KOPT-K1 (cell line): Measurements from ENCODE around the gene CSTF2.
"Not testable (repeated sequence)": the region's sequence is repeated elsewhere in the genome, so short reads cannot be mapped to it uniquely, and the experiment has no call there.

Experiments
- H3K27ac ChIP-seq: fragments of 200-600 bp; sonication (generic); 2 replicates; pipeline ENCODE4 v1.5.1; 2016; ENCODE audit warnings: antibody characterized with exemption, mild to moderate bottlenecking, low read depth, low read length; ENCODE audit not compliant: poor library complexity, severe bottlenecking
- H3K36me3 ChIP-seq: fragments of 200-600 bp; sonication (generic); 2 replicates; pipeline ENCODE4 v1.5.1; 2017; ENCODE audit warnings: antibody characterized with exemption, mild to moderate bottlenecking, low read length, moderate library complexity; ENCODE audit not compliant: insufficient read depth
- H3K9me3 ChIP-seq: fragments of 200-600 bp; sonication (generic); 2 replicates; pipeline ENCODE4 v1.5.1; 2017; ENCODE audit warnings: antibody characterized with exemption, low read length, mild to moderate bottlenecking; ENCODE audit not compliant: insufficient read depth, poor library complexity, severe bottlenecking

The CSTF2 gene

GRCh38 chrX:100819837-100820666 is at the start of gene CSTF2:
CSTF2 (plus strand) TSS chrX:100820391; CDS start chrX:100820417, 26 bp downstream.
- Histone ChIP-seq H3K9me3 (no peaks in the 10 kb centered on the region), H3K27ac (peak within 1 kb of the TSS; percentile 75), H3K36me3 (peaks cover 30% of the 10 kb centered on the region)

GRCh38 chrX:100796371-100796770 is 23.8 kb upstream of the CSTF2 start:
- not testable (repeated sequence) for H3K36me3 ChIP-seq, H3K9me3 ChIP-seq, H3K27ac ChIP-seq

- no peaks in the 10 kb centered on the region for H3K9me3 ChIP-seq
- no peak overlapping the region for H3K27ac ChIP-seq
- H3K36me3 ChIP-seq = no peaks in the 10 kb centered on the region
Measured at GRCh38 chrX:100797359-100797758, 22.8 kb upstream of the CSTF2 start.

- Histone ChIP-seq H3K27ac (no peak overlapping the region), H3K36me3 (no peaks in the 10 kb centered on the region), H3K9me3 (no peaks in the 10 kb centered on the region)
Measured at GRCh38 chrX:100798484-100799214, 21.5 kb upstream of the CSTF2 start.

GRCh38 chrX:100802843-100803242 is 17.3 kb upstream of the CSTF2 start:
- Histone ChIP-seq H3K27ac (no peak overlapping the region), H3K9me3 (no peaks in the 10 kb centered on the region), H3K36me3 (no peaks in the 10 kb centered on the region)

- Histone ChIP-seq H3K9me3 (no peaks in the 10 kb centered on the region), H3K36me3 (no peaks in the 10 kb centered on the region), H3K27ac (no peak overlapping the region)
Measured at GRCh38 chrX:100804780-100805179, 15.4 kb upstream of the CSTF2 start.

GRCh38 chrX:100808265-100808664 is 11.9 kb upstream of the CSTF2 start:
- not testable (repeated sequence) for H3K27ac ChIP-seq, H3K9me3 ChIP-seq

GRCh38 chrX:100812216-100813158 is 7.7 kb upstream of the CSTF2 start:
- Histone ChIP-seq H3K9me3 (no peaks in the 10 kb centered on the region), H3K27ac (no peak overlapping the region), H3K36me3 (no peaks in the 10 kb centered on the region)

More at GRCh38 chrX:100808265-100808664, 11.9 kb upstream of the CSTF2 start:
- not testable (repeated sequence) for H3K36me3 ChIP-seq

GRCh38 chrX:100817340-100817739 is 2.9 kb upstream of the CSTF2 start:
- Histone ChIP-seq H3K36me3 (peaks cover 4% of the 10 kb centered on the region; the same call in 1 of the 2 replicates), H3K9me3 (no peaks in the 10 kb centered on the region), H3K27ac (no peak overlapping the region)

- Histone ChIP-seq H3K27ac (peak overlapping the region; percentile 75), H3K9me3 (no peaks in the 10 kb centered on the region), H3K36me3 (peaks cover 25% of the 10 kb centered on the region)
Measured at GRCh38 chrX:100819534-100819836, 706 bp upstream of the CSTF2 start.

GRCh38 chrX:100829730-100830129 is 9.5 kb downstream of the CSTF2 start:
- peaks cover 88% of the 10 kb centered on the region for H3K36me3 ChIP-seq
- H3K27ac ChIP-seq = no peak overlapping the region
- no peaks in the 10 kb centered on the region for H3K9me3 ChIP-seq

GRCh38 chrX:100830143-100830542 is 10.0 kb downstream of the CSTF2 start:
- Histone ChIP-seq H3K9me3 (no peaks in the 10 kb centered on the region), H3K36me3 (peaks cover 86% of the 10 kb centered on the region), H3K27ac (no peak overlapping the region)

- H3K9me3 ChIP-seq = no peaks in the 10 kb centered on the region
- H3K36me3 ChIP-seq = peaks cover 86% of the 10 kb centered on the region
- H3K27ac ChIP-seq = no peak overlapping the region
Measured at GRCh38 chrX:100830547-100830946, 10.4 kb downstream of the CSTF2 start.

- no peaks in the 10 kb centered on the region for H3K9me3 ChIP-seq
- peaks cover 88% of the 10 kb centered on the region for H3K36me3 ChIP-seq
- H3K27ac ChIP-seq = no peak overlapping the region
Measured at GRCh38 chrX:100831219-100831946, 11.2 kb downstream of the CSTF2 start.
